Activated CD8-positive, alpha-beta memory T cell treated with anti-CD3 and anti-CD28 coated beads for 48 hours (primary cell): ENCODE results near the gene NXPH1.

Source experiments
- DNase-seq, 3 experiments: peaks; one replicate each; pipeline ENCODE4 v3.0.0-alpha.2; 2020; ENCODE audit warnings: low read depth in 2 of 3, low spot score in 2 of 3

NXPH1 gene

GRCh38 chr7:8491544-8492489, 58.4 kb downstream of the NXPH1 start:
- no peak for DNase-seq

DNA sequence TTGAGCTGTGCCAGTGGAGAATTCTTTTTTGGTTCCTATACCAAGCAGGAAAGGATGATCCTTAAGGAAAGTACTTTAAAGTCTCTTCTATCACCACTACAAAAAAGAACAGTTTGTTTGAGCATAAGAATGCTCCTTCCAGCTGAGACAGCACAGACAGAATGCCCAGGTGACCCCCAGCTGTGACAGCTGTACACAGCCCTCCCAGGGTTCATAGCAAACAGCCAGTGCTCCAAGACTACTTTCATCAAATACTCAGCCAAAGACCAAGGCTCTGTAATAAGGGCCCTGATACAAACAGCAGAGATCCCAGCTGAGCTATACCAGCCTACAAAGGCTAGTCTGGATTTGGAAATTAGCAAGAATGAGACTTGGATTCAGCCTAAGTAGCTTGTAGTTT, 65.7 kb downstream of the NXPH1 start:
- DNase-seq = no peak

GRCh38 chr7:8500286-8500685, 66.9 kb downstream of the NXPH1 start:
- no peak for DNase-seq

GRCh38 chr7:8507566-8507965, 74.2 kb downstream of the NXPH1 start:
- no peak for DNase-seq

- DNase-seq = no peak
Observed at GRCh38 chr7:8509621-8510020, 76.2 kb downstream of the NXPH1 start.

- no peak for DNase-seq
Observed at GRCh38 chr7:8511855-8512254, 78.4 kb downstream of the NXPH1 start.

- DNase-seq = no peak
Observed at GRCh38 chr7:8514781-8515519, 81.5 kb downstream of the NXPH1 start.

DNA sequence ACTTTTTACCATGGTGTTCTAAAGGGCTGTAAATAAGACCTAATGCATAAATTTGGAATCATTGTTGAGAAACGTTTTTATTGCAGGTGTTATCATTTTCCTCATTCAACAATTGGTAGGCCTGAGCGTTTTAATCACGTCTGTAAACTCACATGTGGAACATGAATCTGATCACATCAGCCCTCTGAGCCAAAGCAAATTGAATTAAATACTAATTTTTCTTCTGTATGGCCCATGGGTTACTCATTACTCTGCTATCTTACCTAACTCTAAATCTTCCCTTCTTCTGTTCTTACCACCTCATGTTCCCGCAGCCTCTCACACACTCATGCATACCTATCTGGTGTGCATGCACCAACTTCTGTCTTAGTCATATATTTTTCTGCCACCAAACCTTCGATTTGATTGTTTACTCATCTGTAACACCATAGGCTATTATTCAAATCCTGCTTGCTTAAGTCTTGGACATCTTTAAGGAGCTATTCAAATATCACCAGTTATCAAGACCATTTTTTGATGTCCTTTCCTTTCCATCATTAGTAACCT, 82.3 kb downstream of the NXPH1 start:
- no peak for DNase-seq

GRCh38 chr7:8516976-8517375, 83.6 kb downstream of the NXPH1 start:
- no peak for DNase-seq

DNA sequence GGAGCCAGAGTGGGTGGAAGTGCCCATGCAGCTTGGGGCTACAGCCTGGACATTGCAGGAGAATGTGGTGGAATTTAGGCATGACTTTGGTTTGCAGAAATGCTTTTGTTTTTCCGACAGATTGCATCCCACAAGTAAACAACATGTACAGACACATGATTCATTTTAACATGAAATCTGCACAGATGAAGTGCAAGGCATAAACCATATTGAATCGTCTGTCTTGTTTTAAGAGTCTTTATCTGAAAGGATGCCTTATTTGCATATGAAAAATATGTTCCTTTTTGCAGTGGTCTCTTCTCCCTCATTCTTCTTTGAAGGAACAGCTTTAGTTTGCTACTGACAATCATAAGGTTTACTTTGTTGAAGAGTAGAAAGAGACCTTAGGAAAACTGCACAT, 94.9 kb downstream of the NXPH1 start:
- no peak for DNase-seq

DNA sequence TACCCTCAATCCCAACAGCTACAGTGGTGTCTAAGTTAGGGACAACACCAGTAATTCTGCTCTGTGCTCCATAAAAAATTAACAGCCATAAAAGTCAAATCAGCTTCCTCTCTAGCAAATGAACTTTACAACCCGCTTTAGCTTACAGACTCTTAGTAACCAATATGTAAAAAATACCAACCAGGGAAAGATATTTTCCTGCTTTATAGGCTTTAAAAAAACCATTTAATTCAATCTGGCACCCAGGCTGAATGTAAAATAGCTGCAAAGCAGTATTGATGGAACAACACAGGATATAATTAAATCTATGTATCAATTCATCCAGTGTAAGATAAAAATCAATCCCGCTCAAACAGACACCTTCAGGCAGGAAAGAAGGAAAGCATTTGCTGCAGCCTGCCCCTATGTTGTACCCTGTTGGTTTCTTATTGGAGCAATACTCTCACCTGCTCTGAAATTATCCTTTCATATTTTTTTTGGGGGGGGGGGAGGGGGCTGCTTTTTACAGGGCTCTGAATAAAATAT, 98.6 kb downstream of the NXPH1 start:
- no peak for DNase-seq

DNA sequence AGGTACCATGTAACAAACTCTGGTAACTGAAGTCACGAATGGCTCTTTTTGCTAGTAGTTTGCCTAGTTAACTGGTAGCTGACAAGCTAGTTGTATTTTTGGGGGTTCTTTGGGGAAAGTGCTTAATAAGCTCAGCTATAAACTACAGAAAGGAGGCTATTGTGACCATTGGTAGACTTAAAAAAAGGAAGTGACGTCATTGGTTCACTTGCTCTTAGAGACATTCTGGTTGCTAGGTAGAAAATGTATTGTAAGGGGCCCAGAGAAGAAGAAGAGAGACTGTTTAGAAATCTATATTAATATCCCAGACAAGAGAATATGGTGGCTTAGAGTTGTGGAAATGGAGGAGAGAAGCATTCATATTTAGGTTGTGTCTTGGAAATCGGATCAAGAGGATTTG, 103.0 kb downstream of the NXPH1 start:
- no peak for DNase-seq

GRCh38 chr7:8549046-8549445, 115.6 kb downstream of the NXPH1 start:
- no peak for DNase-seq

GRCh38 chr7:8560501-8560900, 127.1 kb downstream of the NXPH1 start:
- DNase-seq = no peak

GRCh38 chr7:8561449-8561848, 128.0 kb downstream of the NXPH1 start:
- no peak for DNase-seq

DNA sequence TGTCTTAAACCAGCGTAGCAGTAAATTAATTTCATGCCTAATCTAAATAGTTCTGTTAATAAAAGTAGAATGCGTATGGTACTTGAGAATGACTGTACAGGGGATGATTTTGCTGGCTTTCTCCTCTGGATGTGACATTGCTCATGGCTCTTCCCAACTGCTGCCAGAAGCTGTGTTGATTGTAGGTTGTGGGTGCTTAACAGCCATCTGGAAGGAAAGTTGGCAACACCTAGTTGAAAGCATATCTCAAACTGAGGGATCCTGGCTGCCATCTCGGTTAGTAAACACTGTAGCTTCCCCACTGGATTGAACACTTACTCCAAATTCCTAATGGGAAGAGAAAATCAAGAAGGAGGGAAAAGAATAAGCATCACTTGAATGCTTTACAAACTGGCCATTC, 130.9 kb downstream of the NXPH1 start:
- no peak for DNase-seq

DNA sequence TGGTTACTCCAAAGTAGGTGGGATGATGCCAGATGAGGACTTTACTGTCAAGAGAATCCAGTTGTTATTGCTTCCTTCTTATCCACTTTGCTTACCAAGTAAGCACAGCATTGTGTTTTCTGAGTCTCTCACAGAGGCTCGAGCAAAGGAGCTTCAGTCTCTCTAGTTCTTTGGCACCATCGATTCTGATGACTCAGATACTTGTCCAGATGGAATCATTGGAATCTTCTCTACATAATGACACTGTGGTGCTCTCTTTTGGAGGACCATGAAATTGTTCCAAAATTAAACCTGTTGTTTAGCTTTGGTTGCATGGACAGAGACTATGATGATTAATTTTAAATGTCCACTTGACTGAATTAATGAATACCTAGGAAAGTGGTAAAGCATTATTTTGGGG, 132.6 kb downstream of the NXPH1 start:
- DNase-seq = no peak

DNA sequence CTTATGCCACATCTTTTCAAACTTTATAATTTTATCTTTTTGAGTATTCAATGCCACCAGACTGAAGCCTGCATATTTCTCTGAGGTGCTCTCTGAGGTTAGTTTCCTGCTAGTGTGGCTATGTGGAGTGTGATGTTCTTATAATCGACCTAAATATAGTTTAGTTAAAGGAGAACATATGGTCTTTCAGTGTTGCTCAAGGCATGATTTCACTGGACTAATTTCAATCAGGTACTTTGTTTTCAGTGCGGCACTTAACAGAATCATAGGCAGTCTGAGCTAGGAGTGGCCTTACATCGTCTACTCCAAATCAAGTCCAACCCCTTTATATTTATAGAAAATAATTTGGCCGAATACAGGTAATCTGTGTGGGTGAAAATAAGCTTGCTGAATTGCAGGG, 134.2 kb downstream of the NXPH1 start:
- DNase-seq = no peak

DNA sequence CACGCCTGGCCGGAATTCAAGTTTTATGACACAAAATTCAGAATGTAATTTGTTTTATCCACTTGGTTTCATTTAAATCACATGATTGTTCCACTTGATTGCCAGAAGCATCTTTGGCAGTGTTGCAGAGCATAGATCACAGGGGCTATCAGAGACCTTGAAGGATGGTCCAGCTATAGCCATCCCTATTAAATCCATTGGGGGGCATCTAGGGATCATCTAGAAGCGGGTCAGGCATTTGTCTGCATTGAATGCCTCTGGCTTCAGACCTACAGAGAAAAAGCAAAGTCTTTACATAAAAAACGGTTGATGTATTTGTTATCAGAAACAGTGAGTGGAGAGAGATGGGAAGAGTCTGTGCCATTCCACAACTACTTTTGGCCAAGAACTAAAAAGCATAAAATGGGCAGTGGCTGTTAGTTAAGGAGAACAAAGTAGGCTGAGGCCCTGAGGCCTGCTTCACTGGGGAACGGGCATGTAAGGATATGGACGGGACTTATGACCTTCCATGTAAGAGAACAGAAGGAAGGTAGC, 146.3 kb downstream of the NXPH1 start:
- DNase-seq = no peak

DNA sequence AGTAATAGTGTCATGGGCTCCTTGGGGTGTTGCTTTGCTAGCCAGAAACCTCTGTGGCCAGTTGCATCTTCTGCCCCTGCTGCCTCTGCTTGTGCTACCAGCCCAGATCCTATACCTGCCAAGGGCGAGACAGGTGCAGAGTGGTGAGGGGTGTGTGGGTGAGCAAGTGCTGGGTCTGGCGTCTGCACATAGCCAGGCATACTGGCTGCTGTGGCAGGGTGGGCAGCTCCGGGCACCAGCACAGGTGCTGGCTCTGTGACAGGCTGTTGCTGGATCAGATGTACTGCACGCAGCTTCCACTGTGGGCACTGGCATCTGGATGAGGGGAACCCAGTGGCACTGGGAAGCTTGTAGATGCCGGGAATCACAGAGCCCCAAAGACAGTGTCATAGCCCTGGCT, 148.4 kb downstream of the NXPH1 start:
- DNase-seq = no peak

GRCh38 chr7:8582728-8583127, 149.3 kb downstream of the NXPH1 start:
- no peak for DNase-seq

DNA sequence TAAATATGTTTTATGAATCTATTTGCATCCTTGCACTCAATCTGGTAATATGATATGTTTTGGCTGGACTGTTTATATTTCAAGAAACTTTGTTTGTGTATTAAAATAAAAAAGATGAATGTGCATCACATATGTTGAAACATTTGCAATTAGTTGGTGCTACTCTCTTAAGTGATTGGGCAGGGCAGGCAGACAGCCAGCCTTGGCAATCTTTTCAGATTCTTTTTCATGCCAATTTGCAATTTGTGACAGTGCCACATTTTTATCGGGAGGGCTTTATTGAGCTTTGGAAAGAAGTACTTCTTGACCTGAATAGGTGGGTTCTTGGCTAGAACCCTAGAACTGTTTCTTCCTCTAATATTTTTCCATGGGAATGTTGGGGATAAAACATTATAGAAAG, 152.2 kb downstream of the NXPH1 start:
- no peak for DNase-seq
